HG02798 (cell line): ENCODE measurements around the gene MED25.
"Not testable (repeated sequence)": the region's sequence is repeated elsewhere in the genome, so short reads cannot be mapped to it uniquely, and the experiment has no call there.

Experiments used
- ATAC-seq: cut with Tn5 transposase; IDR thresholded peaks from one replicate; pipeline ENCODE4 v1.9.1; 2021; ENCODE audit warnings: mild to moderate bottlenecking; ENCODE audit not compliant: unreplicated experiment, poor library complexity

MED25 gene

GRCh38 chr19:49812997-49813861, 4.9 kb upstream of the MED25 start, which contains the start of gene FUZ:
Gene FUZ, minus strand, starts transcription at chr19:49813292. Its CDS starts 186 bp downstream, at chr19:49813106.
- peak; percentile 63 for ATAC-seq

GRCh38 chr19:49814010-49814409, 4.1 kb upstream of the MED25 start:
- ATAC-seq = no peak

DNA sequence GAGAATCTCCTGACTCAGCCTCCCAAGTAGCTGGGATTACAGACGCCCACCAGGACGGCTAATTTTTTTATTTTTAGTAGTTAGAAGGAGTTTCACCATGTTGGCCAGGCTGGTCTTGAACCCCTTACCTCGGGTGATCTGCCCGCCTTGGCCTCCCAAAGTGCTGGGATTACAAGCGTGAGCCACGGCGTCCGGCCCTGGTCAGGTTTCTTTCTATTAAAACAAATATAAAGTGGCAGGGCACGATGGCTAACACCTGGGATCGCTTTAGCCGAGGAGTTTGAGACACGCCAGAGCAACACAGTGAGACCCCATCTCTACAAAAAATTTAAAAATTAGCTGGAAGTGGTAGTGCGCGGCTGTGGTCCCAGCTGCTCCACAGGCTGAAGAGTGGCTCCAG, 1.5 kb upstream of the MED25 start:
- no peak for ATAC-seq

GRCh38 chr19:49818649-49819370, 721 bp downstream of the MED25 start:
- no peak for ATAC-seq

DNA sequence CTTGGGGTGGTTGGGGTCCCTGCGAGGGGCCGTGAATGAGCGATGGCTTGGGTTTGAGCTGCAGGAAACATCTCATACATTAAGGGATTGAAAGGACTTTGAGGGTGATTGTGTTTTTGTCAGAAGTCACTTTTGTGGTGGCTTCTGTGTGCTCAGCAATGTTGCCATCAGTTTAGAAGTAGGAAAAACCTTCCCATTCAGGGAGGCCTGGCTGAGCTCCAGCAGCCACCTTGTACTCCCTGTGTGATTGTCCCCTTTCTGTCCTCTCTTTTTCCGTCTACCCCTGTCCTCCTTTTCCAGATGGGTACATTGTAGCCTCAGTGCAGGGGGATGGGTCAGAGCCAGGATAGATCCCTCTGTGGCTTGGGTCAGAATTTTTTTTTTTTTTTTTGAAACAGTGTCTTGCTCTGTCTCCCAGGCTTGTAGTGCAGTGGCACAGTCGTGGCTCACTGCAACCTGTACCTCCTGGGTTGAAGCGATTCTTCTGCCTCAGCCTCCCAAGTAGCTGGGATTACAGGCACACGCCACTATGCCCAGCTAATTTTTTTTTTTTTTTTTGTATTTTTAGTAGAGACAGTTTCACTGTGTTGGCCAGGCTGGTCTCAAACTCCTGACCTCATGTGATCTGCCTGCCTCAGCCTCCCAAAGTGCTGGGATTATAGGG, 1.5 kb downstream of the MED25 start:
- not testable (repeated sequence) for ATAC-seq

GRCh38 chr19:49820125-49820524, 2.0 kb downstream of the MED25 start:
- no peak for ATAC-seq

DNA sequence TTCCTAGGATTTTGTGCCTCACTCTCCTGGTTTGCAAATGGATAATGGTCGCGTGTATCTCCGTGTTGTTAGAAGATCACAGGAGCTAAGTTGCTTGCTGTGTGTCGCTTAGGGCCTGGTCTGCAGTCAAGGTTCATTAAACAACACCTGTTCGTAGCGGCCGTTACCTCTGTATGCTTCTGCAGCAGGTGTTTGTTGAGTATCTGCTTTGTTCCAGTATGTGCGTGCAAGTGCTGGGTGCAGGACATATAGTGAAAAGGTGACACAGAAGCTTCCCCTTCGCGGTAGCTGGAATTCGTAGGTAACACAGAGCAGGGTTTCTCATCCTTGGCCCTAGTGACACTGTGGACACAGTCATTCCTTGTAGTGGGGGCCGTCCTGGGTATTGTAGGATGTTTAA, 5.4 kb downstream of the MED25 start:
- ATAC-seq = no peak

DNA sequence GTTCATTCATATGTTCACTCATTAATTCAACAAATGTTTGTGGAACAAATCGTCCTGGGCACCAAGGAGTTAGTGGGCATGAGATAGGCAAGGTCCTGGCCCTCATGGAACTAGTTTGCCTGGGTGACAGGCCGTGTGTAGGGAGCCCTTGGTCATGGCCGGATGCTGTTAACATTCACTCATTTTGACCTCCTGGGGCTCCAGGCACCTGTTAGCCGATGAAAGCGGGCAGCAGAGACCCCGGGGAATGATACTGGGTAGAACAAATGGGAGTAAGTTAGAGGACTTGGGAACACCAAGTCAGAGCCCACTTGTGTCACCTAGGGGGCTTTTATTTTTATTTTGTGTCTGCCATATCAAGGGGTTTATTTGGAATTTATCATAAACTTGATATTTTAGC, 6.6 kb downstream of the MED25 start:
- no peak for ATAC-seq

DNA sequence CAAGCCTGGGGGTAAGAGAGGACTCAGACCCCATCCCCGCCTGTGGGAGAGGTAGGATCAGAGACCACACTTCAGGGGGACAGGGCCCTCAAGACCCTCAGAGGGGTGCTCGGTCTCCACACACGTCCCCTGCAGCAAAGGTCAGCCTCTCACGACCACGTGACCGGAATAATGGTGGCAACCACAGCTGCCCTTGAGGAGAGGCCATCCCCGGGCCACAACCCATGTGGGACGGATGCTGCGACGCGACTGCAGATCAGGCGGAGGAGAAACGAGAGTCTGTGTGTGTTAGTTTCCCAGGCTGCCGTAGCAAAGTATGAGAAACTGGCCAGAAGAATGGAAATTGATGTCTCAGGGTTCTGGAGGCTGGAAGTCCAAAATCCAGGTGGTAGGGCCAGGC, 8.9 kb downstream of the MED25 start:
- no peak for ATAC-seq

- no peak for ATAC-seq
Observed at GRCh38 chr19:49829200-49829599, 11.1 kb downstream of the MED25 start.

DNA sequence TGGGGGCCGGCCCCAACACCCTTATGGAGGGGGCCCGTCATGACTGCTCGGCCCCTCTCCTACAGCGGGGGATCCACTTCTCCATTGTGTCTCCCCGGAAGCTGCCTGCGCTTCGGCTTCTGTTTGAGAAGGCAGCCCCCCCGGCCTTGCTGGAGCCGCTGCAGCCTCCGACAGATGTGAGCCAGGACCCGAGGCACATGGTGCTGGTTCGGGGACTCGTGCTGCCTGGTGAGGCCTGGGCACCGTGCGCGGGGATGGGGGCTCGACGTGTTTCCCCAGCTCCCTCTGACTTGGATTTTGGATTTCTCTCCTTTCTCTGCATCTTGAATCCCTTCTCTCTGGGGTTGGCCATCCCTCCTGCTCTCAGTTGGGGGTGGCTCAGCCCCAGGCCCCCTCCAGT, 11.6 kb downstream of the MED25 start:
- ATAC-seq = no peak

GRCh38 chr19:49830766-49831165, 12.7 kb downstream of the MED25 start:
- ATAC-seq = no peak

- no peak for ATAC-seq
Observed at GRCh38 chr19:49831592-49831991, 13.5 kb downstream of the MED25 start.

GRCh38 chr19:49832556-49832955, 14.5 kb downstream of the MED25 start:
- ATAC-seq = no peak

DNA sequence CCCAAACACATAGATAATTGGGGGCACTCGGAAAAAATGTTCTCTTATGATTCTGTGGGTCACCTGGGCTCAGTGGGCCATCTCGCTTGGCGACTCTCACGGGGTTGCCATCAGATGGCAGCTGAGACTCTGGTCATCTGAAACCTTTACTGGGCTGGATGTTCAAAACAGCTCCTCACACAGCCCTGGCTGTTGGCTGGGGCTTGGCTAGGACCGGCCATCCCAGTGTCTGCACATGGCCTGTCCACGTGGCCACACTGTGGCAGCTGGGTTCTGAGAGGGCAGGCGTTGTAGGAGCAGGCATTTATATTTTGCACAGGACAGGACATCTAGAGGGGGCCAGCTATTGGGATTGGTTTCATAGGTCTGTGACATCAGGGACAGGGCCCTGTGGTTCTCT, 15.5 kb downstream of the MED25 start:
- no peak for ATAC-seq

DNA sequence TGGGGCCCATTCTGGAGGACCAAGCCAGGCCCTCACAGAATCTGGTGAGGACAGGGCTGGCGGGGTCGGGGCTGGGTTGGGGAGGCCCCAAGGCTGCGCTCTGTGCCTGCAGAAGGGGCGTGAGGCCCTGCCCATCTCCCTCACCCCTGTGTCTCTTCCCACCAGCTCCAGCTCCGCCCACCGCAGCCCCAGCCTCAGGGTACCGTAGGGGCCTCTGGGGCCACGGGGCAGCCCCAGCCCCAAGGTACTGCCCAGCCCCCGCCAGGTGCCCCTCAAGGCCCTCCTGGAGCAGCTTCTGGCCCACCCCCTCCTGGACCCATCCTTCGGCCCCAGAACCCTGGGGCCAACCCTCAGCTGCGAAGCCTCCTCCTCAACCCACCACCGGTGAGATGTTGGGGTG, 17.5 kb downstream of the MED25 start:
- no peak for ATAC-seq

- no peak for ATAC-seq
Observed at GRCh38 chr19:49836176-49837008, 18.3 kb downstream of the MED25 start.

DNA sequence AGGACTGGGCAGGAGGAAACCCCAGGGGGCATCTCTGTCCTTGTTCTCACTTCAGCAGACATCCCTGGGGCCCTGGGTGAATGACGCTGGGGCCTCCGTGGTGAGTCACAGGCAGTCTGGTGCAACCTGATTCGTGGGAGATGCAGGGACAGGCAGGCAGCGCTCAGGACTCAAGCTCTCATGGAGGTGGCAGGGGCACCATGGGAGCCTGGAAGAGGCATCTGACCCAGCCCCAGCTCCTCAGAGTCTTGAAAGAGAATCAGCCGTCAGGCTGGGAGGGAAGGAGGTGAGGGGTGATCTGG, 18.9 kb downstream of the MED25 start:
- ATAC-seq = no peak

- ATAC-seq = no peak
Observed at GRCh38 chr19:49837425-49837824, 19.3 kb downstream of the MED25 start.

- no peak for ATAC-seq
Observed at GRCh38 chr19:49838885-49839588, 20.9 kb downstream of the MED25 start.
